Stimulated activated CD4-positive, alpha-beta T cell treated with anti-CD3 and anti-CD28 coated beads, Interleukin-12 subunit alpha, Interleukin-12 subunit beta, amount 100 ng/mL, for 48 hours (primary cell): Measurements from ENCODE around the gene STK35.
A peak's percentile ranks its signal among the peaks of the same experiment; 100 is the strongest.

Experiments used
- DNase-seq, 3 donors: peaks; one replicate each; pipeline ENCODE4 v3.0.0-alpha.2; 2020; ENCODE audit warnings: low read depth in 2 of 3, low spot score in 1 of 3

STK35 gene

DNA sequence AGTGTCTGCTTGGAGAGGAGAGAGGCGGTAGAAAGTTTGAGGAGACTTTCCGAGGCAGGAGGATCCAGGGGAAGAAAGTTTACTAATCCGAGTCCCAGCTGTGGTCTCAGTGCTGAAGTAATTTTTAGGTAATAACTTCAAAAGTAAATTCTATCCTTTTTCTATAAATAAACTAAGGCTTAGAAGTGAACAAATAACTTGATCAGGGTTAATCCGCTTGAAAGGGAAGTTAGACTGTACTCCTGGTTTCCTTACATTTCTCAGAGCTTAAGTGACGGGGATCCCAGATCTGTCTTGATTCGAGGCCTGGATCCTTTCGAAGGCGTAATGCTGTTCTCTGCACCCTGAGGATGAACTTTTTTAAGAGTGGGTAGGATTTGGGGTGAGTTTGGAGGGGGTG lies 2.6 kb downstream of the STK35 start:
- no peak for DNase-seq

DNA sequence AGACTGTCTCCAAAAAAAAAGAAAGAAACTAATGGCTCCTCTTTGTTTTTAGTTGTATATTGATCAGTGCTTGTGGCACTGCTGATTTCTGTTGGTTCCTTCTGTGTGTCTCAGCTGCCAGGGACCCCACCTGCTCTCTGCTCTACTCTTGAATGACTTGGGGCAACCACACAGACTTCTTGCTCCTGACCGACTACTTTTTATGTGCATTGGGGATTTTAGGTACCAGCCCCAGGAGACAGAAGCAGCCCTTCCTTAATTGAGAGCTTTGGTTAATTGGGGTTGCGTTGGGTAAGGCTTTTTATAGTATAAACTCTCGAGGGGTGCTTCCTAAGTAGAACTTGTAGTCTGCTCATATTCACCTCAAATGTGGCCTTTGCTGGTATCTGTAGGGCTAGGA lies 6.9 kb downstream of the STK35 start:
- no peak for DNase-seq

GRCh38 chr20:2108987-2109386 lies 7.4 kb downstream of the STK35 start:
- no peak for DNase-seq

- DNase-seq: no peak
Measured at GRCh38 chr20:2109425-2110210, 8.0 kb downstream of the STK35 start.

GRCh38 chr20:2112910-2113309 lies 11.3 kb downstream of the STK35 start:
- DNase-seq: no peak

- no peak for DNase-seq
Measured at GRCh38 chr20:2114127-2114959, 12.7 kb downstream of the STK35 start.

DNA sequence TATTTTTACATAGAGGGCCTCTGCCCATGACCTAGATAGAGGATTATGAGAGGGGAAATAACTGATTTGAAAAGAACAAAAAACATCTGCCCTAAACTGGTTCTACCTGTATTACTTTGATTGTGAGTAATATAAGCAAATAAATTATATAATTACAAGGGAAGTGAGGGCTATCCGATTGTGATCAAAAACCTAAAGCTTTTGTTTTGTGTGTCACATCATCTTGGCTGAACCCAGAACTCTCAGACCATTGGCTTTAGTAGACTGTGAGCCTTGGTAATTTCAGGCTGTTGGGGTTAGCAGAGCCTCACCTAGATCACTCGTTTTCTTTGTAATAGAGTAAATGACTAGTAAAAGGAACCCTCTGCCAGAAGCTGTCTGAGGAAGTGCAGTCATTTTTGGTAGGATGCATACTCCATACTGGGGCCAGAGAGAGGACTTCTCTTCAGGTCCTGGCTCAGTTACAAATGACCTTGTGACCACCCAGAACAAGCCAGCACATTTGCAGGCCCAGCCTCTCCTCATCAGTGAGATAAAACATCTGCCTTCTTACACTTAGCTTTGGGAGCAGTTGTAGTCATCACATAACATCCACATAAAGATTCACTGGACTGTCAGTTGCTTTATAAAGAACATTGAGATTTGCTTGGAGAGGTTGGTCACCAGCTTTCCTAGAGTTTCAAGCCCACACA lies 13.5 kb downstream of the STK35 start:
- DNase-seq: no peak

- no peak for DNase-seq
Measured at GRCh38 chr20:2116170-2116940, 14.7 kb downstream of the STK35 start.

- DNase-seq: peak in 1 of 3 donors; percentile 8
Measured at GRCh38 chr20:2118783-2119182, 17.2 kb downstream of the STK35 start.

GRCh38 chr20:2122936-2123335 lies 21.3 kb downstream of the STK35 start:
- no peak for DNase-seq

- no peak for DNase-seq
Measured at GRCh38 chr20:2123720-2124119, 22.1 kb downstream of the STK35 start.

GRCh38 chr20:2124564-2125213 lies 23.1 kb downstream of the STK35 start:
- DNase-seq: no peak

DNA sequence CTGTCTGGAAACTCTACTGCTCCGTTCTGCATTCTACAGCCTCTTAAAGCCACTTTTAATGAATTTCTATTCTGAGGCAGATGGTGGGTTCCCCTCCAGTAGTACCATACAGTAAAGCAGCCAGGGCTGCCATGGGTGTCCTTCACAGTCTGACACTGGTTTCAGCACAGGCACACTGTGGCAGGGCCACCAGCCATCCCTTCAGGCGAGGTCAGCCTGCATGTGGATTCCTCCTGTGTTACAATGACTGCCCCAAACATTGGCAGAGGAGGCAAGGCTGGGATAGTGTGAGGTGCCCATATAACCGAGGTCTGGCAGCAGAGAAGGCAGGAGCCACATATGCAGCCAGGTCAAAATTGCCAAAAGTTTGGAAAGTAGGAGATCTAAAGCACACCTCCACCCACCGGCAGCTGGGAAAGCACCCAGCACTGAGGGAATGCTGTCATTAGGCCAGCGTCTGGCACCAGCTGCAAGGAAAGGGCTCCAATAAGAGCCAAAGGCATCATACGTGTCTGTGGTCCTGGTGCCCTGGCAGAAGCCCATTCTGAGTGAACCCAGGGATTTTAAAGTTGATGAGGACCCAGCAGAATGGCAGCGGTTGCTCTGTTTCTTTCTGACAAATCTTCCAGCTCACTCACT lies 24.0 kb downstream of the STK35 start:
- DNase-seq: no peak

- DNase-seq: no peak
Measured at GRCh38 chr20:2127238-2127637, 25.6 kb downstream of the STK35 start.

DNA sequence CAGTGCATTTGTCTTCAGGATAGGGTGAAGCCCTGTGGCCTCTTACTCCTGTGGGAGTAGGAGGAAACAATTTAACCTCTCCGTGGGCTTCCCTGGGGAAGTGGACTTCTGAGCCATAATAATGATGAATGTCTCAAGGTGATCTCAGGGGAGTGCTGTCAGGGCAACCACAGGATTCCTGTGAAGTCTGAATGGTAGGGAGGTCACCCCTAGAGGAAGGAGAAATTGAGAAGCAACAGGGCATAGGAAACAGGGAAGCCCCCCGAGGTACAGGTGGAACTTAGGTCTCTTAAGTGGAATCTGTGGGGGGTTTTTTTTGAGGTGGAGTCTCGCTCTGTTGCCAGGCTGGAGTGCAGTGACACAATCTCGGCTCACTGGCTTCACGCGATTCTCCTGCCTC lies 26.9 kb downstream of the STK35 start:
- DNase-seq: no peak

GRCh38 chr20:2130062-2130591 lies 28.5 kb downstream of the STK35 start:
- no peak for DNase-seq

GRCh38 chr20:2130683-2131082 lies 29.1 kb downstream of the STK35 start:
- DNase-seq: no peak

DNA sequence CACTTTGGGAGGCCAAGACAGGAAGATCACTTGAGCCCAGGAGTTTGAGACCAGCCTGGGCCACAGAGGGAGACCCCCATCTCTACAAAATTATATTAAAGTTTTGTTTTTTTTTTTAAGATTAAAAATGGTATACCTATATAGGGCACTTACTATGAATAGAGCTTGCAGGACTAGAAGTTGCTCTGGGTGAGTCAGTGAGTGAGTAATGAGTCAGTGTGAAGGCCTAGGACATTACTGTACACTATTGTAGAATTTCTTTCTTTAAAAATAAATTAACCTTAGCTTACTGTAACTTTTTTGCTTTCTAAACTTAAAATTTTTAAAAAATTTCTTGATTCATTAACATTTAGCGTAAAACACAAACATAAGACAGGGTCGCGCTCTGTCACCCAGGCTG lies 29.7 kb downstream of the STK35 start:
- DNase-seq: no peak

- DNase-seq: no peak
Measured at GRCh38 chr20:2132461-2132901, 30.9 kb downstream of the STK35 start.
